GM23338 (cell line): Measurements from ENCODE around the gene ANKRD31. TPM values are rescaled to one million over a fixed set of nuclear protein-coding genes. Genes with fewer than 3 reads are reported as not detected.

Experiments
- ATAC-seq: fragments of 200-7000 bp; cut with Tn5 transposase; 3 replicates; pipeline ENCODE4 v1.9.1; 2020
- DNase-seq: peaks from one replicate; pipeline ENCODE4 v3.0.0-alpha.2; 2015; ENCODE audit warnings: low spot score
- H2AFZ ChIP-seq: fragments of 200-600 bp; sonication (generic); 2 replicates; pipeline ENCODE4 v1.8.0; 2016; ENCODE audit warnings: antibody characterized with exemption, mild to moderate bottlenecking, moderate library complexity
- H3F3A ChIP-seq: fragments of 200-600 bp; sonication (generic); replicated peaks from 2 replicates; pipeline ENCODE4 v1.8.0; 2017; ENCODE audit warnings: antibody characterized with exemption, mixed run types, low read depth
- H3K27ac ChIP-seq: fragments of 200-600 bp; sonication (generic); 2 replicates; pipeline ENCODE4 v1.6.1; 2016; ENCODE audit warnings: low read depth
- H3K27me3 ChIP-seq: fragments of 200-600 bp; sonication (generic); 2 replicates; pipeline ENCODE4 v1.8.0; 2016; ENCODE audit warnings: mild to moderate bottlenecking, mixed run types, moderate library complexity; ENCODE audit not compliant: insufficient read depth
- H3K36me3 ChIP-seq: fragments of 200-600 bp; sonication (generic); 2 replicates; pipeline ENCODE4 v1.8.0; 2016; ENCODE audit warnings: mild to moderate bottlenecking; ENCODE audit not compliant: insufficient read depth
- H3K4me1 ChIP-seq: fragments of 200-600 bp; sonication (generic); 2 replicates; pipeline ENCODE4 v1.8.0; 2016; ENCODE audit warnings: mild to moderate bottlenecking, moderate library complexity; ENCODE audit not compliant: insufficient read depth
- H3K4me2 ChIP-seq: fragments of 200-600 bp; sonication (generic); 2 replicates; pipeline ENCODE4 v1.7.1; 2017; ENCODE audit warnings: mixed run types
- H3K4me3 ChIP-seq: fragments of 200-600 bp; sonication (generic); 2 replicates; pipeline ENCODE4 v1.6.1; 2016; ENCODE audit warnings: mixed run types
- H3K79me2 ChIP-seq: fragments of 200-600 bp; sonication (generic); replicated peaks from 2 replicates; pipeline ENCODE4 v1.8.0; 2017; ENCODE audit warnings: mild to moderate bottlenecking; ENCODE audit not compliant: insufficient read depth
- H3K9me2 ChIP-seq: fragments of 200-600 bp; sonication (generic); 2 replicates; pipeline ENCODE4 v1.8.0; 2017; ENCODE audit not compliant: insufficient read depth
- H4K20me1 ChIP-seq: fragments of 200-600 bp; sonication (generic); replicated peaks from 2 replicates; pipeline ENCODE4 v1.8.0; 2017; ENCODE audit warnings: mild to moderate bottlenecking; ENCODE audit not compliant: insufficient read depth
- H3K27ac Mint-ChIP-seq: 2 replicates; pipeline ENCODE4 v1.8.0; 2020; ENCODE audit warnings: inconsistent platforms, mild to moderate bottlenecking, moderate library complexity, mixed read lengths
- H3K27me3 Mint-ChIP-seq: 3 replicates; pipeline ENCODE4 v1.8.0; 2022; ENCODE audit warnings: low read depth, mild to moderate bottlenecking, moderate library complexity, mixed read lengths, inconsistent platforms; ENCODE audit not compliant: insufficient read depth, poor library complexity
- H3K36me3 Mint-ChIP-seq: 3 replicates; pipeline ENCODE4 v1.8.0; 2021; ENCODE audit warnings: low read depth, mild to moderate bottlenecking, inconsistent platforms, moderate library complexity, mixed read lengths
- H3K4me1 Mint-ChIP-seq: 3 replicates; pipeline ENCODE4 v1.8.0; 2020; ENCODE audit warnings: mild to moderate bottlenecking, inconsistent platforms, mixed read lengths
- H3K4me3 Mint-ChIP-seq: 3 replicates; pipeline ENCODE4 v1.8.0; 2021; ENCODE audit warnings: moderate library complexity, mild to moderate bottlenecking, inconsistent platforms, mixed read lengths
- H3K9me3 Mint-ChIP-seq: 3 replicates; pipeline ENCODE4 v1.8.0; 2020; ENCODE audit warnings: moderate library complexity, mild to moderate bottlenecking, inconsistent platforms, mixed read lengths
- CREB1 ChIP-seq: fragments of 250-450 bp; sonication (Bioruptor Pico); IDR thresholded peaks from 2 replicates; pipeline ENCODE4 v1.5.0; 2020; ENCODE audit warnings: low read depth, mild to moderate bottlenecking, moderate library complexity
- EZH2 ChIP-seq: fragments of 200-600 bp; sonication (generic); IDR thresholded peaks from one replicate; pipeline ENCODE4 v1.8.0; 2017; ENCODE audit warnings: antibody characterized with exemption, mild to moderate bottlenecking, low read depth; ENCODE audit not compliant: unreplicated experiment
- EZH2phosphoT487 ChIP-seq: fragments of 200-600 bp; sonication (generic); IDR thresholded peaks from one replicate; pipeline ENCODE4 v1.8.1; 2018; ENCODE audit warnings: antibody characterized with exemption; ENCODE audit not compliant: unreplicated experiment
- JUNB ChIP-seq: IDR thresholded peaks from one replicate; pipeline ENCODE4 v1.6.1; 2016; ENCODE audit warnings: antibody characterized with exemption; ENCODE audit not compliant: unreplicated experiment
- NANOG ChIP-seq: IDR thresholded peaks from 2 replicates; pipeline ENCODE4 v1.6.1; 2016; ENCODE audit warnings: antibody characterized with exemption, borderline replicate concordance
- POLR2AphosphoS5 ChIP-seq: IDR thresholded peaks from 2 replicates; pipeline ENCODE4 v1.6.1; 2016; ENCODE audit warnings: antibody characterized with exemption, low read depth
- STAT1 ChIP-seq: IDR thresholded peaks from one replicate; pipeline ENCODE4 v1.6.1; 2016; ENCODE audit warnings: antibody characterized with exemption; ENCODE audit not compliant: unreplicated experiment
- ZNF114 ChIP-seq: fragments of 250-450 bp; sonication (Bioruptor Pico); IDR thresholded peaks from 2 replicates; pipeline ENCODE4 v1.5.0; 2020; ENCODE audit warnings: mild to moderate bottlenecking, moderate library complexity
- ZNF331 ChIP-seq: fragments of 250-450 bp; sonication (Bioruptor Pico); IDR thresholded peaks from 2 replicates; pipeline ENCODE4 v1.5.0; 2020; ENCODE audit warnings: low read depth, mild to moderate bottlenecking, moderate library complexity
- polyA plus RNA-seq: library from polyadenylated mRNA; unstranded; fragments of >200 nt; fragmentation: Nextera tagmentation; extraction: Ambion mirVana; gene quantifications from 2 replicates; pipeline ENCODE4 v1.2.1, GENCODE V29; 2016
- total RNA-seq: library from RNA; depleted of rRNA; stranded (reverse); fragments of >200 nt; shearing (Covaris generic); gene quantifications from 2 replicates; pipeline ENCODE4 v1.2.3, GENCODE V29; 2014
- TF ChIP-seq, protein P1 (sequence below): IDR thresholded peaks from 2 replicates; pipeline ENCODE4 v1.6.1; 2016; ENCODE audit warnings: antibody characterized with exemption
- TF ChIP-seq, protein P2 (sequence below), 2 experiments: fragments of 200-600 bp in 1 of 2; sonication (generic) in 1 of 2; conservative IDR thresholded peaks; 2 replicates each; pipeline versions ENCODE4 v1.5.1 to v1.6.1; 2016 to 2017; ENCODE audit warnings: antibody characterized with exemption in 2 of 2, low read depth in 2 of 2, mild to moderate bottlenecking in 2 of 2, moderate library complexity in 1 of 2
- TF ChIP-seq, protein P3 (sequence below): IDR thresholded peaks from one replicate; pipeline ENCODE4 v1.6.1; 2018; ENCODE audit warnings: antibody characterized with exemption; ENCODE audit not compliant: unreplicated experiment

Gene ANKRD31
- total and polyA plus RNA-seq, 2 experiments from 2014 or later, result 0.18 to 0.59 TPM

- TF ChIP-seq, protein P1, sequence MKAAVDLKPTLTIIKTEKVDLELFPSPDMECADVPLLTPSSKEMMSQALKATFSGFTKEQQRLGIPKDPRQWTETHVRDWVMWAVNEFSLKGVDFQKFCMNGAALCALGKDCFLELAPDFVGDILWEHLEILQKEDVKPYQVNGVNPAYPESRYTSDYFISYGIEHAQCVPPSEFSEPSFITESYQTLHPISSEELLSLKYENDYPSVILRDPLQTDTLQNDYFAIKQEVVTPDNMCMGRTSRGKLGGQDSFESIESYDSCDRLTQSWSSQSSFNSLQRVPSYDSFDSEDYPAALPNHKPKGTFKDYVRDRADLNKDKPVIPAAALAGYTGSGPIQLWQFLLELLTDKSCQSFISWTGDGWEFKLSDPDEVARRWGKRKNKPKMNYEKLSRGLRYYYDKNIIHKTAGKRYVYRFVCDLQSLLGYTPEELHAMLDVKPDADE, result no peak
- TF ChIP-seq, protein P2, sequence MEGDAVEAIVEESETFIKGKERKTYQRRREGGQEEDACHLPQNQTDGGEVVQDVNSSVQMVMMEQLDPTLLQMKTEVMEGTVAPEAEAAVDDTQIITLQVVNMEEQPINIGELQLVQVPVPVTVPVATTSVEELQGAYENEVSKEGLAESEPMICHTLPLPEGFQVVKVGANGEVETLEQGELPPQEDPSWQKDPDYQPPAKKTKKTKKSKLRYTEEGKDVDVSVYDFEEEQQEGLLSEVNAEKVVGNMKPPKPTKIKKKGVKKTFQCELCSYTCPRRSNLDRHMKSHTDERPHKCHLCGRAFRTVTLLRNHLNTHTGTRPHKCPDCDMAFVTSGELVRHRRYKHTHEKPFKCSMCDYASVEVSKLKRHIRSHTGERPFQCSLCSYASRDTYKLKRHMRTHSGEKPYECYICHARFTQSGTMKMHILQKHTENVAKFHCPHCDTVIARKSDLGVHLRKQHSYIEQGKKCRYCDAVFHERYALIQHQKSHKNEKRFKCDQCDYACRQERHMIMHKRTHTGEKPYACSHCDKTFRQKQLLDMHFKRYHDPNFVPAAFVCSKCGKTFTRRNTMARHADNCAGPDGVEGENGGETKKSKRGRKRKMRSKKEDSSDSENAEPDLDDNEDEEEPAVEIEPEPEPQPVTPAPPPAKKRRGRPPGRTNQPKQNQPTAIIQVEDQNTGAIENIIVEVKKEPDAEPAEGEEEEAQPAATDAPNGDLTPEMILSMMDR (conservative IDR thresholded peaks at IDR 0.05; ENCODE audit: low read depth in 2 of 2), result no peak
- TF ChIP-seq STAT1, result no peak
- no peak for TF ChIP-seq CREB1 (CRISPR knock-in tag)
- TF ChIP-seq JUNB, result no peak
- TF ChIP-seq ZNF331 (CRISPR knock-in tag), result no peak
- no peak for TF ChIP-seq POLR2AphosphoS5
- TF ChIP-seq EZH2, result no peak
Measured at GRCh38 chr5:75062925-75063531, 173.7 kb downstream of the ANKRD31 start (continued).

DNA sequence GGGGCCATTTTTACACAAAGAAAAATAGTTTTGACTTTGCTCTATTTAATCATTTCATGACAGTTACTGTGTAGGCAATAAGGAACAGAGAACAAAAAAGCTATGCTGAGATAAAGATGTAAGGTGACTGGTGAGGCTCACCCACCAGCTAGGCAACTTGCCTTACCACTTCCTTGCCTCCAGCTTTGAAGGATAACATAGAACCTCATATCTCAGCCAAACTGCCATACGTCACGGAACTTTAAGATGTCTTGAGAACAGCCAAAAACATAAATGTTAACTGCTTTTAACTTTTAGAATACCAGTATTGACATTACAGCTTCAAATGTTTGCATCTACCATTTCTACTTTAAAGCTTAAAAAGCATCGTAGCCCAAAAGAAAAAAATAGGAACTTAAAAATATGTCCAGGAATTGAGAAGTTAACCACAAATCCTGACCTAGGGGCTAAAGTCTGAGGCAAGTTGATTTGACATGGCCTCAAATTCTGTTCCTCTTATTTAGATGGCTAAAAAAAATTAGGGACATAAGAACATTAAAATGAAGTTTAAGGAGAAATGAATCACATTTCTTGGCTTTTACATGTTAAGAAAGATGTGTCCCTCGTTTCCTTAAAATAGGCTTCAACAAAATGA is 176.6 kb downstream of the ANKRD31 start:
- Mint-ChIP-seq H3K27me3 (peaks cover 15% of the 10 kb centered on the region), H3K4me1 (peaks cover 24% of the 10 kb centered on the region), H3K9me3 (no peaks in the 10 kb centered on the region; the same call in 2 of the 3 replicates), H3K27ac (no peak overlapping the region), H3K36me3 (no peaks in the 10 kb centered on the region), H3K4me3 (no peak overlapping the region)
- H3K4me3 ChIP-seq, result no peak overlapping the region
- DNase-seq (no peak), ATAC-seq (no peak)
- H3K27me3 ChIP-seq, result no peaks in the 10 kb centered on the region
- no peaks in the 10 kb centered on the region for H3K9me2 ChIP-seq
- H2AFZ ChIP-seq, result no peak overlapping the region
- H3K27ac ChIP-seq, result no peak overlapping the region
- H3K4me2 ChIP-seq, result no peak overlapping the region
- H3K36me3 ChIP-seq, result no peaks in the 10 kb centered on the region
- no peaks in the 10 kb centered on the region for H3K79me2 ChIP-seq
- H4K20me1 ChIP-seq, result no peaks in the 10 kb centered on the region
- H3K4me1 ChIP-seq, result peaks cover 12% of the 10 kb centered on the region
- TF ChIP-seq, protein P3, sequence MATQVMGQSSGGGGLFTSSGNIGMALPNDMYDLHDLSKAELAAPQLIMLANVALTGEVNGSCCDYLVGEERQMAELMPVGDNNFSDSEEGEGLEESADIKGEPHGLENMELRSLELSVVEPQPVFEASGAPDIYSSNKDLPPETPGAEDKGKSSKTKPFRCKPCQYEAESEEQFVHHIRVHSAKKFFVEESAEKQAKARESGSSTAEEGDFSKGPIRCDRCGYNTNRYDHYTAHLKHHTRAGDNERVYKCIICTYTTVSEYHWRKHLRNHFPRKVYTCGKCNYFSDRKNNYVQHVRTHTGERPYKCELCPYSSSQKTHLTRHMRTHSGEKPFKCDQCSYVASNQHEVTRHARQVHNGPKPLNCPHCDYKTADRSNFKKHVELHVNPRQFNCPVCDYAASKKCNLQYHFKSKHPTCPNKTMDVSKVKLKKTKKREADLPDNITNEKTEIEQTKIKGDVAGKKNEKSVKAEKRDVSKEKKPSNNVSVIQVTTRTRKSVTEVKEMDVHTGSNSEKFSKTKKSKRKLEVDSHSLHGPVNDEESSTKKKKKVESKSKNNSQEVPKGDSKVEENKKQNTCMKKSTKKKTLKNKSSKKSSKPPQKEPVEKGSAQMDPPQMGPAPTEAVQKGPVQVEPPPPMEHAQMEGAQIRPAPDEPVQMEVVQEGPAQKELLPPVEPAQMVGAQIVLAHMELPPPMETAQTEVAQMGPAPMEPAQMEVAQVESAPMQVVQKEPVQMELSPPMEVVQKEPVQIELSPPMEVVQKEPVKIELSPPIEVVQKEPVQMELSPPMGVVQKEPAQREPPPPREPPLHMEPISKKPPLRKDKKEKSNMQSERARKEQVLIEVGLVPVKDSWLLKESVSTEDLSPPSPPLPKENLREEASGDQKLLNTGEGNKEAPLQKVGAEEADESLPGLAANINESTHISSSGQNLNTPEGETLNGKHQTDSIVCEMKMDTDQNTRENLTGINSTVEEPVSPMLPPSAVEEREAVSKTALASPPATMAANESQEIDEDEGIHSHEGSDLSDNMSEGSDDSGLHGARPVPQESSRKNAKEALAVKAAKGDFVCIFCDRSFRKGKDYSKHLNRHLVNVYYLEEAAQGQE, result no peak
- TF ChIP-seq JUNB, result no peak
- TF ChIP-seq, protein P1, result no peak
- TF ChIP-seq POLR2AphosphoS5, result no peak
- TF ChIP-seq STAT1, result no peak
- TF ChIP-seq, protein P2 (conservative IDR thresholded peaks at IDR 0.05; ENCODE audit: low read depth in 2 of 2), result no peak
- no peak for TF ChIP-seq ZNF331 (CRISPR knock-in tag)
- TF ChIP-seq NANOG, result no peak
- TF ChIP-seq CREB1 (CRISPR knock-in tag), result no peak
- no peak for TF ChIP-seq EZH2
- TF ChIP-seq ZNF114, result no peak
- TF ChIP-seq EZH2phosphoT487, result no peak
- no peaks in the 10 kb centered on the region for H3F3A ChIP-seq
